HG02571 (cell line): Measurements from ENCODE around the gene ALOX5.
"Not testable (repeated sequence)": the region's sequence is repeated elsewhere in the genome, so short reads cannot be mapped to it uniquely, and the experiment has no call there.

Source experiments
- ATAC-seq: cut with Tn5 transposase; IDR thresholded peaks from one replicate; pipeline ENCODE4 v1.9.1; 2021; ENCODE audit warnings: mild to moderate bottlenecking, moderate library complexity; ENCODE audit not compliant: unreplicated experiment

The ALOX5 gene

GRCh38 chr10:45373576-45374349 is at the start of gene ALOX5:
Gene ALOX5, plus strand, starts transcription at chr10:45374216. Its CDS starts 64 bp downstream, at chr10:45374280.
- peak; percentile 59 for ATAC-seq

GRCh38 chr10:45325116-45325515 is 48.9 kb upstream of the ALOX5 start:
- ATAC-seq, result no peak

GRCh38 chr10:45326864-45327263 is 47.2 kb upstream of the ALOX5 start:
- not testable (repeated sequence) for ATAC-seq

GRCh38 chr10:45331824-45332223 is 42.2 kb upstream of the ALOX5 start:
- not testable (repeated sequence) for ATAC-seq

GRCh38 chr10:45339894-45340293 is 34.1 kb upstream of the ALOX5 start:
- ATAC-seq, result no peak

GRCh38 chr10:45340420-45340819 is 33.6 kb upstream of the ALOX5 start:
- ATAC-seq, result not testable (repeated sequence)

GRCh38 chr10:45346652-45347335 is 27.2 kb upstream of the ALOX5 start:
- ATAC-seq, result not testable (repeated sequence)

- not testable (repeated sequence) for ATAC-seq
Observed at GRCh38 chr10:45347464-45347863, 26.6 kb upstream of the ALOX5 start.

GRCh38 chr10:45348196-45348765 is 25.7 kb upstream of the ALOX5 start:
- ATAC-seq, result not testable (repeated sequence)

GRCh38 chr10:45353186-45353585 is 20.8 kb upstream of the ALOX5 start:
- peak; percentile 42 for ATAC-seq

- ATAC-seq, result no peak
Observed at GRCh38 chr10:45354261-45354660, 19.8 kb upstream of the ALOX5 start.

GRCh38 chr10:45355494-45355893 is 18.5 kb upstream of the ALOX5 start:
- ATAC-seq, result no peak

GRCh38 chr10:45358961-45359360 is 15.1 kb upstream of the ALOX5 start:
- not testable (repeated sequence) for ATAC-seq

- ATAC-seq, result not testable (repeated sequence)
Observed at GRCh38 chr10:45361983-45362799, 11.8 kb upstream of the ALOX5 start.

- ATAC-seq, result not testable (repeated sequence)
Observed at GRCh38 chr10:45367643-45368042, 6.4 kb upstream of the ALOX5 start.

- ATAC-seq, result no peak
Observed at GRCh38 chr10:45368181-45368580, 5.8 kb upstream of the ALOX5 start.

- ATAC-seq, result no peak
Observed at GRCh38 chr10:45370202-45370955, 3.6 kb upstream of the ALOX5 start.

GRCh38 chr10:45371560-45371959 is 2.5 kb upstream of the ALOX5 start:
- ATAC-seq, result no peak

- ATAC-seq, result no peak
Observed at GRCh38 chr10:45372251-45372951, 1.6 kb upstream of the ALOX5 start.
